K562 treated with DMSO at 1 percent for 48 hours (cell line): Measurements from ENCODE around the gene INTS4. TPM values are rescaled to one million over a fixed set of nuclear protein-coding genes. Genes with fewer than 3 reads are reported as not detected.

Experiments used
- total RNA-seq: library from RNA; unstranded; fragments of 300-600 nt; gene quantifications from 2 replicates; pipeline ENCODE4 v1.2.3, GENCODE V29; 2022; ENCODE audit warnings: low replicate concordance; ENCODE audit errors: extremely low read depth

The INTS4 gene
- total RNA-seq = not detected in 2 replicates

GRCh38 chr11:77994434-77995362, at the start of gene INTS4:
Gene INTS4, minus strand, starts transcription at chr11:77994668. Its CDS starts 25 bp downstream, at chr11:77994643.

GRCh38 chr11:78022397-78023396, 28.2 kb upstream of the INTS4 start, which contains the start of gene KCTD14:
Gene KCTD14, minus strand, starts transcription at chr11:78023276. Its CDS starts 27 bp downstream, at chr11:78023249.

Other genes with a start within 250 kb of the INTS4 start
- gene RSF1, start 173.9 kb downstream of the INTS4 start, total RNA-seq = not detected in 2 replicates
- not detected in 2 replicates for gene AAMDC, start 173.5 kb downstream of the INTS4 start, total RNA-seq
- gene KCTD14, start 28.6 kb upstream of the INTS4 start, total RNA-seq = not detected in 2 replicates
- not detected in 2 replicates for gene THRSP, start 69.2 kb upstream of the INTS4 start, total RNA-seq
- gene NDUFC2, start 85.2 kb upstream of the INTS4 start, total RNA-seq = not detected in 2 replicates
- gene ALG8, start 145.0 kb upstream of the INTS4 start, total RNA-seq = not detected in 2 replicates
- not detected in 2 replicates for gene KCTD21, start 194.0 kb upstream of the INTS4 start, total RNA-seq
- not detected in 2 replicates for gene USP35, start 194.3 kb upstream of the INTS4 start, total RNA-seq